Measurements from ENCODE around the gene ZNF680. TPM values are rescaled to one million over a fixed set of nuclear protein-coding genes. Genes with fewer than 3 reads are reported as not detected.

The ZNF680 gene
- total and polyA plus RNA-seq, 4 donors: 3.2 to 42.0 (median 7.8) TPM

- peaks cover 0 to 3% (median 0%) of the 10 kb centered on the region in 5 donors for H3K4me1 ChIP-seq (ENCODE audit: control insufficient read depth in 5 of 5, insufficient read depth in 5 of 5, low read length in 5 of 5)
- no peak for ATAC-seq (ENCODE audit: insufficient read depth, low FRiP score)
Measured at GRCh38 chr7:64515330-64515729, 47.5 kb downstream of the ZNF680 start.

GRCh38 chr7:64509583-64509982, 53.3 kb downstream of the ZNF680 start:
- Histone ChIP-seq H3K4me3 (no peak overlapping the region), H3K27me3 (ENCODE audit: control insufficient read depth in 3 of 3, insufficient read depth in 3 of 3, low read length in 2 of 3) (no peaks in the 10 kb centered on the region), H3K27ac (ENCODE audit: low read depth in 1 of 2, low read length in 1 of 2) (no peak overlapping the region), H3K4me1 (ENCODE audit: control insufficient read depth in 5 of 5, insufficient read depth in 5 of 5, low read length in 5 of 5) (no peaks in the 10 kb centered on the region), H3K9me3 (ENCODE audit: control insufficient read depth in 4 of 4, insufficient read depth in 3 of 4, low read length in 3 of 4) (peaks cover 0 to 24% (median 7%) of the 10 kb centered on the region in 4 donors), H3K9ac (ENCODE audit: insufficient read depth in 1 of 2, low read length in 2 of 2) (no peak overlapping the region), H3K36me3 (ENCODE audit: control insufficient read depth in 4 of 4, insufficient read depth in 4 of 4, low read length in 4 of 4) (peaks cover 1 to 16% (median 14%) of the 10 kb centered on the region in 4 donors)
- 100% methylated on average over 2 of the region's 2 CpGs for WGBS, 2 donors
- TF ChIP-seq CTCF (IDR thresholded peaks at IDR 0.05; ENCODE audit: control extremely low read depth, extremely low read depth): no peak
- no peak for DNase-seq
- ATAC-seq (ENCODE audit: insufficient read depth, low FRiP score): no peak

More at GRCh38 chr7:64515330-64515729, 47.5 kb downstream of the ZNF680 start:
- Histone ChIP-seq H3K27me3 (ENCODE audit: control insufficient read depth in 3 of 3, insufficient read depth in 3 of 3, low read length in 2 of 3) (no peaks in the 10 kb centered on the region), H3K36me3 (ENCODE audit: control insufficient read depth in 4 of 4, insufficient read depth in 4 of 4, low read length in 4 of 4) (peaks cover 0 to 5% (median 4%) of the 10 kb centered on the region in 4 donors), H3K4me3 (no peak overlapping the region), H3K9ac (ENCODE audit: insufficient read depth in 1 of 2, low read length in 2 of 2) (no peak overlapping the region), H3K9me3 (ENCODE audit: control insufficient read depth in 4 of 4, insufficient read depth in 3 of 4, low read length in 3 of 4) (peaks cover 8 to 29% (median 9%) of the 10 kb centered on the region in 4 donors), H3K27ac (ENCODE audit: low read depth in 1 of 2, low read length in 1 of 2) (no peak overlapping the region)
- DNase-seq: no peak
- no peak for TF ChIP-seq CTCF (IDR thresholded peaks at IDR 0.05; ENCODE audit: control extremely low read depth, extremely low read depth)

- TF ChIP-seq CTCF (IDR thresholded peaks at IDR 0.05; ENCODE audit: control extremely low read depth, extremely low read depth): no peak
- Histone ChIP-seq H3K36me3 (ENCODE audit: control insufficient read depth in 4 of 4, insufficient read depth in 4 of 4, low read length in 4 of 4) (peaks cover 0 to 11% (median 9%) of the 10 kb centered on the region in 4 donors), H3K4me1 (ENCODE audit: control insufficient read depth in 5 of 5, insufficient read depth in 5 of 5, low read length in 5 of 5) (no peaks in the 10 kb centered on the region), H3K9ac (ENCODE audit: insufficient read depth in 1 of 2, low read length in 2 of 2) (no peak overlapping the region), H3K9me3 (ENCODE audit: control insufficient read depth in 4 of 4, insufficient read depth in 3 of 4, low read length in 3 of 4) (peaks cover 0 to 34% (median 8%) of the 10 kb centered on the region in 4 donors), H3K27ac (ENCODE audit: low read depth in 1 of 2, low read length in 1 of 2) (no peak overlapping the region), H3K27me3 (ENCODE audit: control insufficient read depth in 3 of 3, insufficient read depth in 3 of 3, low read length in 2 of 3) (no peaks in the 10 kb centered on the region), H3K4me3 (no peak overlapping the region)
- WGBS, 2 donors: 96 to 100% methylated on average over 3 of the region's 3 CpGs
- ATAC-seq (ENCODE audit: insufficient read depth, low FRiP score) (no peak), DNase-seq (no peak)
Measured at GRCh38 chr7:64504581-64505120, 58.2 kb downstream of the ZNF680 start.

- Histone ChIP-seq H3K9me3 (ENCODE audit: control insufficient read depth in 4 of 4, insufficient read depth in 3 of 4, low read length in 3 of 4) (peaks cover 0 to 22% (median 8%) of the 10 kb centered on the region in 4 donors), H3K9ac (ENCODE audit: insufficient read depth in 1 of 2, low read length in 2 of 2) (no peak overlapping the region), H3K27ac (ENCODE audit: low read depth in 1 of 2, low read length in 1 of 2) (no peak overlapping the region), H3K4me1 (ENCODE audit: control insufficient read depth in 5 of 5, insufficient read depth in 5 of 5, low read length in 5 of 5) (peaks cover 0 to 3% (median 0%) of the 10 kb centered on the region in 5 donors), H3K36me3 (ENCODE audit: control insufficient read depth in 4 of 4, insufficient read depth in 4 of 4, low read length in 4 of 4) (no peaks in the 10 kb centered on the region), H3K4me3 (no peak overlapping the region), H3K27me3 (ENCODE audit: control insufficient read depth in 3 of 3, insufficient read depth in 3 of 3, low read length in 2 of 3) (no peaks in the 10 kb centered on the region)
- 87 to 90% methylated on average over 1 of the region's 1 CpG for WGBS, 2 donors
- DNase-seq: no peak
- TF ChIP-seq CTCF (IDR thresholded peaks at IDR 0.05; ENCODE audit: control extremely low read depth, extremely low read depth): no peak
- no peak for ATAC-seq (ENCODE audit: insufficient read depth, low FRiP score)
Measured at GRCh38 chr7:64498270-64498669, 64.6 kb downstream of the ZNF680 start.
